Measurements from ENCODE around the gene LHFPL4.

- no peak for TF ChIP-seq MAX (IDR thresholded peaks at IDR 0.05)
- TF ChIP-seq RAD21 (IDR thresholded peaks at IDR 0.05) = no peak
- TF ChIP-seq, protein P1, sequence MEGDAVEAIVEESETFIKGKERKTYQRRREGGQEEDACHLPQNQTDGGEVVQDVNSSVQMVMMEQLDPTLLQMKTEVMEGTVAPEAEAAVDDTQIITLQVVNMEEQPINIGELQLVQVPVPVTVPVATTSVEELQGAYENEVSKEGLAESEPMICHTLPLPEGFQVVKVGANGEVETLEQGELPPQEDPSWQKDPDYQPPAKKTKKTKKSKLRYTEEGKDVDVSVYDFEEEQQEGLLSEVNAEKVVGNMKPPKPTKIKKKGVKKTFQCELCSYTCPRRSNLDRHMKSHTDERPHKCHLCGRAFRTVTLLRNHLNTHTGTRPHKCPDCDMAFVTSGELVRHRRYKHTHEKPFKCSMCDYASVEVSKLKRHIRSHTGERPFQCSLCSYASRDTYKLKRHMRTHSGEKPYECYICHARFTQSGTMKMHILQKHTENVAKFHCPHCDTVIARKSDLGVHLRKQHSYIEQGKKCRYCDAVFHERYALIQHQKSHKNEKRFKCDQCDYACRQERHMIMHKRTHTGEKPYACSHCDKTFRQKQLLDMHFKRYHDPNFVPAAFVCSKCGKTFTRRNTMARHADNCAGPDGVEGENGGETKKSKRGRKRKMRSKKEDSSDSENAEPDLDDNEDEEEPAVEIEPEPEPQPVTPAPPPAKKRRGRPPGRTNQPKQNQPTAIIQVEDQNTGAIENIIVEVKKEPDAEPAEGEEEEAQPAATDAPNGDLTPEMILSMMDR (IDR thresholded peaks at IDR 0.05; ENCODE audit: low read depth, low read length, missing input control) = no peak
- TF ChIP-seq YY1 (IDR thresholded peaks at IDR 0.05) = no peak
- TF ChIP-seq REST (IDR thresholded peaks at IDR 0.05) = no peak
- no peak for TF ChIP-seq HNF4G (IDR thresholded peaks at IDR 0.05)
- TF ChIP-seq ATF3 (IDR thresholded peaks at IDR 0.05) = no peak
- TF ChIP-seq JUND (IDR thresholded peaks at IDR 0.05) = no peak
- no peak for TF ChIP-seq TAF1 (conservative IDR thresholded peaks at IDR 0.05)
- no peak for TF ChIP-seq RXRA (IDR thresholded peaks at IDR 0.05)
- TF ChIP-seq GABPA (IDR thresholded peaks at IDR 0.05 in 1 of 2, conservative IDR thresholded peaks at IDR 0.05 in 1 of 2) = no peak
- TF ChIP-seq SP1 (IDR thresholded peaks at IDR 0.05) = no peak
- TF ChIP-seq FOXA1 (IDR thresholded peaks at IDR 0.05) = no peak
These were observed 41.1 kb downstream of the LHFPL4 start for GRCh38 chr3:9512456-9513045.

Measured in liver (tissue), 3 donors.